PFSK-1 (cell line): ENCODE measurements around the gene ITGA11.

ENCODE experiments used
- FOXP2 ChIP-seq: optimal IDR thresholded peaks from 2 replicates; pipeline ENCODE3; 2011; ENCODE audit warnings: borderline replicate concordance, control low read depth, inconsistent platforms; ENCODE audit not compliant: insufficient read depth; ENCODE audit errors: extremely low read length, extremely low read depth
- POLR2AphosphoS5 ChIP-seq: IDR thresholded peaks from 2 replicates; pipeline ENCODE4 v1.6.1; 2012; ENCODE audit warnings: low read depth, mild to moderate bottlenecking, control low read depth, low read length, moderate library complexity
- REST ChIP-seq, 2 experiments: IDR thresholded peaks; 2 replicates each; pipeline versions ENCODE4 v1.6.1 to v1.8.0; 2011 to 2012; ENCODE audit warnings: low read depth in 2 of 2, low read length in 2 of 2, control low read depth in 1 of 2, inconsistent platforms in 1 of 2, mild to moderate bottlenecking in 1 of 2, moderate library complexity in 1 of 2; ENCODE audit not compliant: insufficient read depth in 1 of 2
- SIN3A ChIP-seq: IDR thresholded peaks from 2 replicates; pipeline ENCODE4 v1.6.1; 2012; ENCODE audit warnings: mild to moderate bottlenecking, low read length, moderate library complexity, borderline replicate concordance; ENCODE audit not compliant: insufficient read depth
- TAF1 ChIP-seq: IDR thresholded peaks from 2 replicates; pipeline ENCODE4 v1.6.1; 2012; ENCODE audit warnings: low read length, control low read depth, borderline replicate concordance; ENCODE audit not compliant: insufficient read depth

Gene ITGA11

GRCh38 chr15:68316061-68316804 lies 115.7 kb downstream of the ITGA11 start:
- TF ChIP-seq POLR2AphosphoS5 (no peak), FOXP2 (no peak), REST (IDR thresholded peaks at IDR 0.05; ENCODE audit: insufficient read depth in 1 of 2, low read depth in 2 of 2, low read length in 2 of 2) (no peak), TAF1 (no peak), SIN3A (no peak)

- TF ChIP-seq FOXP2 (no peak), TAF1 (no peak), POLR2AphosphoS5 (no peak), SIN3A (no peak), REST (IDR thresholded peaks at IDR 0.05; ENCODE audit: insufficient read depth in 1 of 2, low read depth in 2 of 2, low read length in 2 of 2) (no peak)
Observed at GRCh38 chr15:68315495-68316031, 116.4 kb downstream of the ITGA11 start.

GRCh38 chr15:68315035-68315434 lies 116.9 kb downstream of the ITGA11 start:
- TF ChIP-seq TAF1, result no peak
- no peak for TF ChIP-seq POLR2AphosphoS5
- TF ChIP-seq REST (IDR thresholded peaks at IDR 0.05; ENCODE audit: insufficient read depth in 1 of 2, low read depth in 2 of 2, low read length in 2 of 2), result no peak
- no peak for TF ChIP-seq FOXP2
- no peak for TF ChIP-seq SIN3A

- TF ChIP-seq POLR2AphosphoS5 (no peak), SIN3A (no peak), FOXP2 (no peak), REST (IDR thresholded peaks at IDR 0.05; ENCODE audit: insufficient read depth in 1 of 2, low read depth in 2 of 2, low read length in 2 of 2) (no peak), TAF1 (no peak)
Observed at GRCh38 chr15:68314563-68314962, 117.4 kb downstream of the ITGA11 start.
